ENCODE measurements around the gene DDX19B. TPM values are rescaled to one million over a fixed set of nuclear protein-coding genes. Genes with fewer than 3 reads are reported as not detected.
"Not testable (repeated sequence)": the region's sequence is repeated elsewhere in the genome, so short reads cannot be mapped to it uniquely, and the experiment has no call there.

DDX19B gene
- total and polyA plus RNA-seq, 9 of the 15 experiments (the other 6 are each of a cell fraction or from before 2014, with no cell fraction given) = 7.0 to 32.9 (median 19.3) TPM

DNA sequence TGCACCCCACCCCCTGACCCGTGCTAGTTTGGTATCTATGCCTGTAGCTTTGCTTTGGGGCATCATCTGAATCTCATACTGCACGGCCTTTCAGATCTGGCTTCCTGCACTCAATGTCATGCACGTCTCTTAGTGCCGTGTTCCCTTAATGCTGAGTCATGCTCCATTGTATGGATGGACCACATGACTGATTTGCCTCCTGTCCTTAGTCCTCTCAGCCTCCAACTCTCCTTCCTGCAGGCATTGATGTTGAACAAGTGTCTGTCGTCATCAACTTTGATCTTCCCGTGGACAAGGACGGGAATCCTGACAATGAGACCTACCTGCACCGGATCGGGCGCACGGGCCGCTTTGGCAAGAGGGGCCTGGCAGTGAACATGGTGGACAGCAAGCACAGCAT lies 33.7 kb downstream of the DDX19B start:
- ATAC-seq = peak; percentile 78
- H3K4me2 ChIP-seq (ENCODE audit: insufficient read depth, low read length); POLR2A ChIA-PET; H3K4me3 ChIP-seq; H4K20me1 ChIP-seq (replicated peaks; ENCODE audit: control insufficient read depth, insufficient read depth, low read length); CTCF ChIA-PET (ENCODE audit: low intra/inter-chr PET ratio); intact Hi-C loops (cut with micrococcal nuclease); H3K4me1 ChIP-seq (replicated peaks in 1 of 2; ENCODE audit: control insufficient read depth in 2 of 2, insufficient read depth in 2 of 2, low read length in 2 of 2); H3K9ac ChIP-seq (ENCODE audit: insufficient read depth in 1 of 2, low read depth in 2 of 2, low read length in 2 of 2); H2AFZ ChIP-seq (ENCODE audit: low read depth, low read length); H3K9me1 ChIP-seq (ENCODE audit: control insufficient read depth, insufficient read depth, low read length); H3K27me3 ChIP-seq (ENCODE audit: control insufficient read depth in 2 of 2, insufficient read depth in 2 of 2, low read length in 2 of 2); in situ Hi-C loops (cut with MboI); H3K9me3 ChIP-seq (replicated peaks; ENCODE audit: control insufficient read depth, insufficient read depth, low read depth, low read length); H3K79me2 ChIP-seq (ENCODE audit: control insufficient read depth, insufficient read depth, low read length); H3K27ac ChIP-seq (ENCODE audit: extremely low read depth, low read depth, low read length); BruUV-seq (replicated peaks); TF ChIP-seq JUND (tag; IDR thresholded peaks at IDR 0.05; ENCODE audit: borderline replicate concordance, low read depth, low read length): not testable (repeated sequence)
- peak; percentile 26 to 60 (median 40) for DNase-seq (ENCODE audit: extremely low read depth in 1 of 4, low spot score in 3 of 4)
- 11% methylated on average over 4 of the region's 12 CpGs for whole genome bisulfite sequencing (ENCODE audit: insufficient coverage, low coverage, missing lambda C conversion rate)
- TF ChIP-seq EHMT2 (IDR thresholded peaks at IDR 0.05) = peak; percentile 57; the same call in 1 of the 2 replicates
- peak; percentile 27; the same call in 1 of the 2 replicates for TF ChIP-seq JUND (IDR thresholded peaks at IDR 0.05; ENCODE audit: borderline replicate concordance, low read depth, low read length)
- TF ChIP-seq MAFK (IDR thresholded peaks at IDR 0.05; ENCODE audit: low read length) = peak; percentile 92
- peak; percentile 47; the same call in 1 of the 2 replicates for TF ChIP-seq DPF2 (IDR thresholded peaks at IDR 0.05)
- TF ChIP-seq C11orf30 (IDR thresholded peaks at IDR 0.05; ENCODE audit: low read depth) = peak; percentile 96
- peak; percentile 97 for TF ChIP-seq NFE2L1 (tag; IDR thresholded peaks at IDR 0.05; ENCODE audit: borderline replicate concordance, low read depth)
- 0 out of 2 replicates have a peak, but pooled peaks have one; percentile 40 for TF ChIP-seq SMARCE1 (IDR thresholded peaks at IDR 0.05)
- TF ChIP-seq ARID1B (IDR thresholded peaks at IDR 0.05) = peak; percentile 35; the same call in 1 of the 2 replicates
- TF ChIP-seq KDM1A (IDR thresholded peaks at IDR 0.05) = peak in 1 of 2 experiments; percentile 32; a peak in 1 of 4 replicates
- TF ChIP-seq SMARCA4 (IDR thresholded peaks at IDR 0.05) = peak; percentile 43; the same call in 1 of the 2 replicates
- TF ChIP-seq, protein P1, sequence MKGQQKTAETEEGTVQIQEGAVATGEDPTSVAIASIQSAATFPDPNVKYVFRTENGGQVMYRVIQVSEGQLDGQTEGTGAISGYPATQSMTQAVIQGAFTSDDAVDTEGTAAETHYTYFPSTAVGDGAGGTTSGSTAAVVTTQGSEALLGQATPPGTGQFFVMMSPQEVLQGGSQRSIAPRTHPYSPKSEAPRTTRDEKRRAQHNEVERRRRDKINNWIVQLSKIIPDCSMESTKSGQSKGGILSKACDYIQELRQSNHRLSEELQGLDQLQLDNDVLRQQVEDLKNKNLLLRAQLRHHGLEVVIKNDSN (CRISPR knock-in tag; IDR thresholded peaks at IDR 0.05) = peak; percentile 61
- 0 out of 2 replicates have a peak, but pooled peaks have one; percentile 4 for TF ChIP-seq TAL1 (IDR thresholded peaks at IDR 0.05)
- TF ChIP-seq NFE2 (IDR thresholded peaks at IDR 0.05; ENCODE audit: low read depth) = peak; percentile 95
- peak; percentile 93 for TF ChIP-seq MAFF (IDR thresholded peaks at IDR 0.05; ENCODE audit: low read length)
- peak in 1 of 2 experiments; percentile 28; a peak in 1 of 4 replicates for TF ChIP-seq TRIM24 (IDR thresholded peaks at IDR 0.05)
- TF ChIP-seq, protein P2, sequence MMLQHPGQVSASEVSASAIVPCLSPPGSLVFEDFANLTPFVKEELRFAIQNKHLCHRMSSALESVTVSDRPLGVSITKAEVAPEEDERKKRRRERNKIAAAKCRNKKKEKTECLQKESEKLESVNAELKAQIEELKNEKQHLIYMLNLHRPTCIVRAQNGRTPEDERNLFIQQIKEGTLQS (IDR thresholded peaks at IDR 0.05) = peak; percentile 40
- TF ChIP-seq, protein P2 (CRISPR knock-in tag; conservative IDR thresholded peaks at IDR 0.05) = not testable (repeated sequence)
- TF ChIP-seq ZNF316 (IDR thresholded peaks at IDR 0.05) = peak; percentile 99
- TF ChIP-seq, protein P3, sequence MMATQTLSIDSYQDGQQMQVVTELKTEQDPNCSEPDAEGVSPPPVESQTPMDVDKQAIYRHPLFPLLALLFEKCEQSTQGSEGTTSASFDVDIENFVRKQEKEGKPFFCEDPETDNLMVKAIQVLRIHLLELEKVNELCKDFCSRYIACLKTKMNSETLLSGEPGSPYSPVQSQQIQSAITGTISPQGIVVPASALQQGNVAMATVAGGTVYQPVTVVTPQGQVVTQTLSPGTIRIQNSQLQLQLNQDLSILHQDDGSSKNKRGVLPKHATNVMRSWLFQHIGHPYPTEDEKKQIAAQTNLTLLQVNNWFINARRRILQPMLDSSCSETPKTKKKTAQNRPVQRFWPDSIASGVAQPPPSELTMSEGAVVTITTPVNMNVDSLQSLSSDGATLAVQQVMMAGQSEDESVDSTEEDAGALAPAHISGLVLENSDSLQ (IDR thresholded peaks at IDR 0.05) = peak; percentile 37; the same call in 1 of the 2 replicates
- TF ChIP-seq RAD51 (IDR thresholded peaks at IDR 0.05; ENCODE audit: borderline replicate concordance, low read depth) = peak; percentile 42; the same call in 1 of the 2 replicates
- TF ChIP-seq MAFG (tag; conservative IDR thresholded peaks at IDR 0.05) = peak; percentile 99
- peak; percentile 58; the same call in 1 of the 2 replicates for TF ChIP-seq ETV1 (tag; conservative IDR thresholded peaks at IDR 0.05; ENCODE audit: low read depth)
- peak; percentile 88 for TF ChIP-seq BACH1 (tag; IDR thresholded peaks at IDR 0.05)
- peak; percentile 75 for FAIRE-seq
- peaks cover 30% of the 10 kb centered on the region; the same call in 2 of the 3 replicates for H3K36me3 ChIP-seq (ENCODE audit: control insufficient read depth, insufficient read depth, low read length)

Measured in K562 (cell line).